Omental fat pad (tissue), 4 donors: ENCODE results near the gene KIRREL3. TPM values are rescaled to one million over a fixed set of nuclear protein-coding genes. Genes with fewer than 3 reads are reported as not detected.
A peak's percentile ranks its signal among the peaks of the same experiment; 100 is the strongest.

ENCODE experiments used
- ATAC-seq: fragments of 150-250 bp; one replicate; pipeline ENCODE4 v1.9.1; 2016; ENCODE audit warnings: mild to moderate bottlenecking, moderate library complexity; ENCODE audit not compliant: low FRiP score
- DNase-seq: peaks from one replicate; pipeline ENCODE4 v3.0.0-alpha.2; 2019; ENCODE audit warnings: low spot score
- total RNA-seq, 4 donors: library from RNA; depleted of rRNA; stranded (reverse); fragments of >200 nt; gene quantifications; one replicate each; pipeline ENCODE4 v1.1.0, GENCODE V29; 2016
- TF ChIP-seq, protein P1 (sequence below), 3 donors: fragments of 450-650 bp; IDR thresholded peaks; one replicate each; pipeline ENCODE4 v1.5.1; 2016 to 2017; ENCODE audit warnings: antibody characterized with exemption in 3 of 3, mild to moderate bottlenecking in 3 of 3, moderate library complexity in 2 of 3

Gene KIRREL3
- total RNA-seq, 4 donors from 2014 or later, result 0.09 to 0.60 TPM; not detected in 2

GRCh38 chr11:126634963-126635362, 365.6 kb downstream of the KIRREL3 start:
- DNase-seq (no peak), ATAC-seq (no peak)
- TF ChIP-seq, protein P1, sequence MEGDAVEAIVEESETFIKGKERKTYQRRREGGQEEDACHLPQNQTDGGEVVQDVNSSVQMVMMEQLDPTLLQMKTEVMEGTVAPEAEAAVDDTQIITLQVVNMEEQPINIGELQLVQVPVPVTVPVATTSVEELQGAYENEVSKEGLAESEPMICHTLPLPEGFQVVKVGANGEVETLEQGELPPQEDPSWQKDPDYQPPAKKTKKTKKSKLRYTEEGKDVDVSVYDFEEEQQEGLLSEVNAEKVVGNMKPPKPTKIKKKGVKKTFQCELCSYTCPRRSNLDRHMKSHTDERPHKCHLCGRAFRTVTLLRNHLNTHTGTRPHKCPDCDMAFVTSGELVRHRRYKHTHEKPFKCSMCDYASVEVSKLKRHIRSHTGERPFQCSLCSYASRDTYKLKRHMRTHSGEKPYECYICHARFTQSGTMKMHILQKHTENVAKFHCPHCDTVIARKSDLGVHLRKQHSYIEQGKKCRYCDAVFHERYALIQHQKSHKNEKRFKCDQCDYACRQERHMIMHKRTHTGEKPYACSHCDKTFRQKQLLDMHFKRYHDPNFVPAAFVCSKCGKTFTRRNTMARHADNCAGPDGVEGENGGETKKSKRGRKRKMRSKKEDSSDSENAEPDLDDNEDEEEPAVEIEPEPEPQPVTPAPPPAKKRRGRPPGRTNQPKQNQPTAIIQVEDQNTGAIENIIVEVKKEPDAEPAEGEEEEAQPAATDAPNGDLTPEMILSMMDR (IDR thresholded peaks at IDR 0.05), result no peak

GRCh38 chr11:126633330-126633729, 367.2 kb downstream of the KIRREL3 start:
- ATAC-seq (no peak), DNase-seq (no peak)
- TF ChIP-seq, protein P1 (IDR thresholded peaks at IDR 0.05), result no peak

DNA sequence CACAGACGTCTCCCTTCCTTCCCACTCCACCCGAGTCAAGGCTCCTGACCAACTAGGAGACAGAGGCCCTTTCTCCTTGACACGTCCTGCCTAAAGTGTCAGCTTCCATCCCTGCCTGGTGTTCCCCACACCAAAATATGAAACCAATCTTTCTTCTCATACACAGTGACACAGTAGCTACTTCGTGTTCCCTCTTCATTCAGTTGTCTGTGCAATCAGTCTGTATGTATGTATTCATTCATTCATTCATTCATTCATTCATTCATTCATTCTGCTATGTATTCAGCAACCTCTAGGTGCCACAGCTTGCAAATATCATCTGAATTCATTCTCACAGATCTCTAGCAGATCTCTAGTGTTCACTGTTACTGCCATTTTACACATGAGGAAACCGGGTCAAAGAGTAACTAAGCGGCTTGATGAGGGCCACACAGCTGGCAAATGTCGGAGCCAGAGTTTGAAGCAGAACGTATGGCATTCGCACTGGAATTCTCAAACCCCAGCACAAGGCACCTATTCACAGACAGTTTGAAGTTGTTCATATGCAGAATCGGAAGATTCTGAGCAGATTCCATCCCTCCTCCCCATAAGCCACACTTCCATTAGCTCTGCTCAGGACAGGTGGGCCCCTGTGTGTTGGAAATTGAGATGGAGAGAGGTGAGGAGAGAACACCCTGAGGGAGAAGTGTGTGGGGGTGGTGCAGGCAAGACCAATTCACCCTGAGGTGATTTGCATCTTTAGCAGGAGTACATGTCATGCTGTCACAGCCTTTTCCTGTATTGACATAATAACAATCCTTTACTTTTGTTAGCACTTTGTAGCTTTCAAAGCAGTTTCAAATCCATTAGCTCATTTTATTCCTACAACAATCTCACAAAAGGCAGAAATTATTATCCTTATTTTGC, 369.4 kb downstream of the KIRREL3 start:
- no peak for ATAC-seq
- TF ChIP-seq, protein P1 (IDR thresholded peaks at IDR 0.05), result no peak
- DNase-seq, result no peak

DNA sequence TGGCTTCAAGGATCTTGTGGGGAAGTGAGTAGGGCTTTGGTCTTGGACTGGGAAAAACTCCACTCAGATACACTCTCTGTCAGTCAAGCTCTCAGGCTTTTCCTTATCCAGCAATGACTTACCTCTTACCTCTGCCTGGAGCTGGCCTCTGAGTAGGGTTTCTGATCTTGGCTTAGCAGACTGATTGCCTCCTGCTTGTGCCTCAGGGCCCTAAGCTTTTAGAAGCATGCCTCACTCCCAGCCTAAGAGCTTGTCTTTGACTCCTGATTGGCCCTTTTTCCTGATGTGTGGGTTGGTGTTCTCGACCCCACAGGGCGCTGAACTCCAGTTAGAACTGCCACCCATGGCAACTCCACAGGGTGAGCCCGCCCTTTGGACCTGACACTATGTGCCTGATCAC, 370.1 kb downstream of the KIRREL3 start:
- TF ChIP-seq, protein P1 (IDR thresholded peaks at IDR 0.05), result no peak
- no peak for ATAC-seq
- no peak for DNase-seq

GRCh38 chr11:126628790-126629621, 371.6 kb downstream of the KIRREL3 start:
- ATAC-seq, result peak; percentile 91
- TF ChIP-seq, protein P1 (IDR thresholded peaks at IDR 0.05), result no peak
- DNase-seq, result no peak

- TF ChIP-seq, protein P1 (IDR thresholded peaks at IDR 0.05), result no peak
- DNase-seq (no peak), ATAC-seq (no peak)
Observed at GRCh38 chr11:126628450-126628789, 372.1 kb downstream of the KIRREL3 start.
